HG03460 (cell line): ENCODE data around the gene MCFD2.
"Not testable (repeated sequence)": the region's sequence is repeated elsewhere in the genome, so short reads cannot be mapped to it uniquely, and the experiment has no call there.

Experiments
- ATAC-seq: cut with Tn5 transposase; IDR thresholded peaks from one replicate; pipeline ENCODE4 v1.9.1; 2021; ENCODE audit not compliant: unreplicated experiment

The MCFD2 gene

GRCh38 chr2:46875962-46876689 is 39.5 kb downstream of the MCFD2 start:
- ATAC-seq: not testable (repeated sequence)

DNA sequence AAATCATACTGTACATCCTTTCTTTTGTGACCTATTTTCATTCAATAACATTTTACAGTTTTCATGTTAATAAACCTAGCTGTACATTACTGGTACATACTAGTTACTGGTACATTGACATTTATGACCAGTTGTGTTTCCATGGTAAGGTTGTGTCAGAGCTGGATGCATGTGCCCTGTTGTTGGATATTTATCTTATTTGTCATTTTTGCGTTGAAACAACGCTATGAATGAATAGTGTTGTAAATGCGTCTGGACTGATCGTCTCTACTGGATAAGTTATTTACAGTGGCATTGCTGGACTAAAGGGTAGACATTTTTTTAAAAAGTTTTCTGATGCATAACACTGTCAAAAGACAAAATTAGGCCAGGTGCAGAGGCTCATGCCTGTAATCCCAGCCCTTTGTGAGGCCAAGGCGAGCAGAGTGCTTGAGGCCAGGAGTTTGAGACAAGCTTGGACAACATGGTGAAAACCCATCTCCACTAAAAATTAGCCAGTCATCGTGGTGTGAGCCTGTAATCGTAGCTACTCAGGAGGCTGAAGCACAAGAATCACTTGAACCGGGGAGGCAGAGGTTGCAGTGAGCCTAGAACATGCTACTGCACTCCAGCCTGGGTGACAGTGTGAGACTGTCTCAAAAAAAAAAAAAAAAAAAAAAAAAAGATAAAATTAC is 40.2 kb downstream of the MCFD2 start:
- ATAC-seq: no peak

DNA sequence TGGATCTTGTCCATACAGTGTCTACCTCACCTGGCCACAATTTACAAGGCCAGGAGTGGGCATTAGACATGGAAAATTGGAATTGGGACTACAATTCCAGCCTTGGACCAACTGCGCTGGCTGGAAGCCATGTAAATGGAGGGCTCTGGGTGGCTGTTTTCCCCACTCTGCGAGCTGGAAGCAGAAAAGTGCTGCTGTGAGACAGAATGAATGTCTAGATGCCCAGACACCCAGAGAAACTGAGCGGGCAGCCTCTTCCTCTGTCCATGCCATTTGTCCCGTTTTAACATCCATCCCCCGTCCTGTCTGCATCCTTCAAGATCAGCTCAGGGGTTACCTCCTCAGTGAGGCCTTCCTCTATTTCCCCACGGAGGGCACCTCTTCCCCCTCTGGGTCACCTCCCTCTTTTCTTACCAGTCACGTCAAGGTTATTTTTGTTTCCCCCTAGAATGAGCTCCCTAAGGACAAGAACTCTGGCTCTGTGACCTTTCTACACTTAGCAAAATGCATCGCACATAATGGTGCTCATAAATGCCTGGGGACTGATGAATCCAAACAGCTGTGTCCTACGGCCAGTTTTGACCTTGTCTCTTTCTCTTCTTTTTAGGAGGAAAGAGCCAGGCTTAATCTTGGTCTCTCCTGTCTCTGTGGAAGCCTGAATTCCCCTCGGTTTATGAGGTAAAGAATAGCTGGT is 41.2 kb downstream of the MCFD2 start:
- ATAC-seq: no peak

DNA sequence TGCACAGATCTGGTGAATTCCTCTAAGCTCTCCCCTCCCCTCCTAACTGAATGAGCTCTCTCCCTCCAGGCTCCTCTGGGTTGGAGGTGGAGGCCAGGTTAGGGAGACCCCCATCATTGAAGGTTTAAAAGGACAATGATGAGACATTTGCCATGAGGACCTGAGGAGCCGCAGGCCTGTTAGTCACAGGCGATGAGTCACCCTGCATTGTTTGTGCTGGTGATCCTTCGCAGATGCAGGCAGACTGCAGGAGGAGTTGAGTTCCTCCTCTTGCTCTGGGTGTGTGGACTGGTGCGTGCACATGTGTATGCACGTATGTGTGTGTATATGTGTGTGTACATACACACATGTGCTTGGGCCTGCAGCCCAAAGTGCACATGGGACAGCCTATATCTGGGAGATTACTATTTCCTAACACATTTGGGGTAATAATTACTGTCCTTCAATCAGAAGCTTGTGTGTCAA is 42.0 kb downstream of the MCFD2 start:
- no peak for ATAC-seq

GRCh38 chr2:46872902-46873603 is 42.6 kb downstream of the MCFD2 start:
- ATAC-seq: no peak

- no peak for ATAC-seq
Observed at GRCh38 chr2:46871976-46872381, 43.6 kb downstream of the MCFD2 start.

DNA sequence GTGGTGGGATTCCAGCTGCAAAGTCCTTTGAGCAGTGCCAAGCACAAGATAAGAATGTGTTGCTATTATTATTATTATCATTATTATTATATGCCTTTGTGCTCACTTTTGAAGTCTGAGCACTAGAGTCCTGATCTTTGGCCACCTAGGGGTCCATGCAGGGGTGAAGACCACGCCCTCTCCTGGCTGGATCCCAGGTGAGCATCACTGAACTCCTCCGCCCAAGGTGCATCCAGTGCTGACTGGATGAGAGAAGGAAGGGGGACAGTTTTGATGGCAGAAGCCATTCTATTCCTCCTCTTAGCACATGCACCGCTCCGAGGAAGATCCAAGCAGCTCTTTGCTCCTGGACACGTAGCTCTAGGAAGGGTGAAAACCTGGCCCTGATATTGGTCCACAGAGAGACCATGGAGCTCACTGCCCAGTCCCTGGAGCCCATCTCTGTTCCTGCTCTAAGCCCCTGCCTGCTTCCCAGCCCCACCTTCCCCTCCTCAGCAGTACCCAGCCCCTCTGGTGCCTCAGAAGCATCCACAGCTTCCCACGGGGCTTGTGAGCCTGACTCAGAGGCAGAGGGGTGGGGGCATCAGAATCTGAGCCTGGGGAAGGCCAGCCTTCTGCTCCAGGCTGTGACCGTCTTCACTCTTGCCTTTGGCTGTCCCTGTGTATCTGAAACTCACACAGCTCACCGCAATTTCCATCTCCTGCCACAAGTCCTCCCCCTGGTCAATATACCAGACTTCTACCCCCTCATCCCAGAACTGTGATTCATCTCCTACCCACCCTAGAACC is 45.4 kb downstream of the MCFD2 start:
- no peak for ATAC-seq

- no peak for ATAC-seq
Observed at GRCh38 chr2:46869621-46870020, 46.0 kb downstream of the MCFD2 start.

- ATAC-seq: no peak
Observed at GRCh38 chr2:46866770-46867246, 48.8 kb downstream of the MCFD2 start.

DNA sequence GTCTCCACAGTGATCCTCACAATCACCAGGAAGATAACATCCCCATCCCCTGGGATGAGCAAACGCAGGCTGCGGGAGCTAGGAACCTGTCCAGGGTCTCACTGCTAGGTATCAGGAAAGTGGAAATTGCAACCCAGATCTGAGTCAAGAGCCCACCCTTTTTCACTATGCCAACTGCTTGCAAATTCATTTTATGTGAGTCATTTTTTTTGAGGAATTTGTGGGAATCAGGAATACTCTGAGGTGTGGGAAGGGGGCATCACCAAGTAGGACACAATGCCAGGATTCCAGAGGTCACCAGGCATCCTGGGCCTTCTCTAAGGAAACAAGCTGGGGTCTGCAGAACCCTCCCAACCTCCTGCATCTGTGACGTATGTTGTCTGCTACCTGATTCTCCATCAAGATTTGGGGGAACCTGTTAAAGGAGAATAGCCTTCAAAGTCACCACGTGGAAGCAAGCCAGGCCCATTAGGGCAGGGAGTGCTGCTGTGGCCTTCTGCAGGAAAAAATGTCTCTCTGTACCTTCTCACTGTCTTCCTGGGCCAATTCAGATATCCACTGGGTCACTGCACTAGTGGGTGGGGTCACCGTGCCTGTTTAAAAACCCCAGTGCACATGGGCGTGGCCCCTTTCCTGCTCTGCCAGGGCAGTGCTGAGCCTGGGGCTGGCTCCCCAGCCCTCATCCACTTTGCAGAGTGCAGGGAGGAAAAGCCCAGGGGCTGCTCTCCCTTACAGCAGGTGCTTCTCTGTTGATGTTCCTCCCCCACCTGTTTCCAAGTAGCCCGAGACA is 50.2 kb downstream of the MCFD2 start:
- no peak for ATAC-seq

DNA sequence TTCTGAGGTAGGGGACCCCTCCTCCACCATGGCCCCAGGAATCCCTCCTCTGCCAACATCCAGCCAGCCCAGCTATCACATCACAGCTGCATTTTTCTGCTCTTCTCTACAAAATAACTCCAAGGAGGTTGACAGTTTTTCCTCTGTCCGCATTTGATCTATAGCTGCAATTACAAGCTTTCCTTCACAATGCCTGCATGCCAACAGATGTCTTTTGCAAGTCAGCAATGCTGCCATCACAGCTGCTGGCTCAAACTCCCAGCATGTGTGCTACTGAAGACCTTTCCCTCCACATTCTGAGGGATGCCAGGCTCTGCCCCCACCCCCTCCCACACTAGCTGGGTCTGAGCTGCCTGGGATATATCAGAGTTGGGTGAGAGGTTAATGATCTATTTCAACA is 51.7 kb downstream of the MCFD2 start:
- ATAC-seq: no peak

DNA sequence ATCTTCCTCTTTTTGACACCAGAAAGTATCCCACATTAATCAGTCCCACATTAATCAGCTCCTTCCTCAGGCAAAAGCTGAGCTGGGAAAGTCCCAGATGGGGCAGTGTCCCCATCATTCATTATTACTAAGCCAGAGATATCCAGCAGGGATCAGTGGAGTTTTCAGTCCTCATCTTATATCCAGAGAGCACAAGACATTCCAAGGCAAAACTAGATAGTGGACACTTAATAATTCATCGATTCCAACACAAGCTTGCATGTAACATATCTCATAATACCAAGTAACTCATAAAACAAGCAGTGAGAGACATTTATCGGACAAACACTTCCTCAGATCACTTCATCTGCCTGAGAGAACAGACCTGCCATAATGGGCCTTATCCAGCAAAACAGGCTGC is 53.1 kb downstream of the MCFD2 start:
- ATAC-seq: no peak

DNA sequence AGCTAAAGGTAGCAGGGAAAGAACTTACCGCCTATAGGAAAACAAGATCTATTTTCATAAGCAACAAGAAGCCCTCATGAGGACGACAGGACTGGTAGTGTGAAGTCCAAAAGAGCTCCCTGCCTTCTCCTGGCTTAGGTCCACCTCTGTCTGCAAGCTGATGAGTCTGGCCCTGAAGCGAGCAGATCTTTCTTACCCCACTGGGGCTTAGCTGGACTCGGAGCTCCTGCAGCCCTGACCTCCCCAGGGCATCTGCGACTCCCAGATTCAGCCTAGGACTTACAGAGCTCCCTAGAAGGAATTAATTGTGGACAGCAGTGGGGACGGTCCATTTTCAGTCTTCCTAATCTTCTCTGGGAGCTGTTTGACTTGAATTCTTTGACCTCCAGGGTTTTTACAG is 53.7 kb downstream of the MCFD2 start:
- no peak for ATAC-seq

DNA sequence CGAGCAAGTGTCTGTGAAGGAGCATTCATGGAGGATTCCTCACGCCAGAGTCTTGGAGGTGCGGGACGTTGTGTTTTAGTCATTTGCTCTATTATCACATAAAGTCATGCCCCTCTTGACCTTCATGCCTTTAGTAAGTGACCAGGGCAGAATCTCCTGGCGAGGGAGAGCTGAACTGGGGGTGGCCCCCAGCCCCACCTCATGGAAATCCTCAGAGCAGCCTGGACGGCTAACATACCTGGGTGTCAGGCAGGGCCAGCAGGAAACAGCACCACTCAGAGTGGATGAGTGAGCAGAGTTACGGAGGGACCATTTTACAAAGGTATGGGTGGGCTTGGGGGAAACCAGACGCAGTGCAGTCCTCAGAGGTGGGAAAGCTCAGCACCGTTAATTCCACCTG is 56.1 kb downstream of the MCFD2 start:
- no peak for ATAC-seq

GRCh38 chr2:46858702-46859090 is 56.9 kb downstream of the MCFD2 start:
- no peak for ATAC-seq

GRCh38 chr2:46857871-46858701 is 57.5 kb downstream of the MCFD2 start:
- no peak for ATAC-seq

- no peak for ATAC-seq
Observed at GRCh38 chr2:46856336-46856735, 59.3 kb downstream of the MCFD2 start.

DNA sequence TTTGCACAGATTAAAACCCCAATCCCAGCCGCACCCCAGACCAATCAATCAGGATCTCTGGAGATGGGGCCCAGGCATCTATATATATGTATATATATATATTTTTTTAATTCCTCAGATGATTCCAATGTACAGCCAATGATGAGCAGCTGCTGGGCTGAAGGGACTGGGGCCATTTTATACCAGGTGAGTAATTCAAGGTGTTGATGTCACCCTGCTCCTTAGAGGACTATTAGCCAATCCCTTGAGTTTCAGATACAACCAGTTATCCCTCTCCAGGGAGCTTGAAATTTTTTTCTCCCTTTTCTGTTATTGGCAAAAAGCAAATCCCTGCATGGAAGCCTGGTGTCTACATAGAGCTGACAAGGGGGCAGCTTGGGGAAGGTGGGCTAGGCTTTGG is 59.8 kb downstream of the MCFD2 start:
- no peak for ATAC-seq

DNA sequence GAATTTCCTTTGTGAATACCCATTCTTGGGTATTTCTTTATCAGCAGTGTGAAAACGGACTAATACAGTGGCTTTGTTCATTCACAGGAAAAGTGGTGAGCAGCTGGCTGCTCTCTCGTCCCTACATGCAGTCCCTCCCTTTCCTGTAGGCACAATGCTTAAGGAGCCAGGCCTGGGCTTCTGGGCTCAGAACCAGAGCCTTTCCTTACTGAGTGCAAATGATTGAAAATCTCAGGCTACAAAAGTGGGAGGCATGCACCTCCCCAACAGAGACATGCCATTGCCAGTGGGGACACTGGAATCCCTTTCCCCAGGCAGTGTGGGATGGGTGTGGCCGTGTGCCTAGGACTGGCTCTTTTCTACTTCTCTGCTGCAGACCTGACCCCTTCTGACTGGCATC is 61.3 kb downstream of the MCFD2 start:
- ATAC-seq: no peak
